ENCODE results near the gene DNAH6.

- TF ChIP-seq, protein P1, sequence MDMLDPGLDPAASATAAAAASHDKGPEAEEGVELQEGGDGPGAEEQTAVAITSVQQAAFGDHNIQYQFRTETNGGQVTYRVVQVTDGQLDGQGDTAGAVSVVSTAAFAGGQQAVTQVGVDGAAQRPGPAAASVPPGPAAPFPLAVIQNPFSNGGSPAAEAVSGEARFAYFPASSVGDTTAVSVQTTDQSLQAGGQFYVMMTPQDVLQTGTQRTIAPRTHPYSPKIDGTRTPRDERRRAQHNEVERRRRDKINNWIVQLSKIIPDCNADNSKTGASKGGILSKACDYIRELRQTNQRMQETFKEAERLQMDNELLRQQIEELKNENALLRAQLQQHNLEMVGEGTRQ (IDR thresholded peaks at IDR 0.05; ENCODE audit: borderline replicate concordance, low read depth, low read length), result no peak
- TF ChIP-seq, protein P2, sequence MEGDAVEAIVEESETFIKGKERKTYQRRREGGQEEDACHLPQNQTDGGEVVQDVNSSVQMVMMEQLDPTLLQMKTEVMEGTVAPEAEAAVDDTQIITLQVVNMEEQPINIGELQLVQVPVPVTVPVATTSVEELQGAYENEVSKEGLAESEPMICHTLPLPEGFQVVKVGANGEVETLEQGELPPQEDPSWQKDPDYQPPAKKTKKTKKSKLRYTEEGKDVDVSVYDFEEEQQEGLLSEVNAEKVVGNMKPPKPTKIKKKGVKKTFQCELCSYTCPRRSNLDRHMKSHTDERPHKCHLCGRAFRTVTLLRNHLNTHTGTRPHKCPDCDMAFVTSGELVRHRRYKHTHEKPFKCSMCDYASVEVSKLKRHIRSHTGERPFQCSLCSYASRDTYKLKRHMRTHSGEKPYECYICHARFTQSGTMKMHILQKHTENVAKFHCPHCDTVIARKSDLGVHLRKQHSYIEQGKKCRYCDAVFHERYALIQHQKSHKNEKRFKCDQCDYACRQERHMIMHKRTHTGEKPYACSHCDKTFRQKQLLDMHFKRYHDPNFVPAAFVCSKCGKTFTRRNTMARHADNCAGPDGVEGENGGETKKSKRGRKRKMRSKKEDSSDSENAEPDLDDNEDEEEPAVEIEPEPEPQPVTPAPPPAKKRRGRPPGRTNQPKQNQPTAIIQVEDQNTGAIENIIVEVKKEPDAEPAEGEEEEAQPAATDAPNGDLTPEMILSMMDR (IDR thresholded peaks at IDR 0.05 in 2 of 3, conservative IDR thresholded peaks at IDR 0.05 in 1 of 3; ENCODE audit: control insufficient read depth in 2 of 3, extremely low read depth in 1 of 3, insufficient read depth in 1 of 3, low read depth in 3 of 3, low read length in 3 of 3), result no peak
- TF ChIP-seq MAX (IDR thresholded peaks at IDR 0.05; ENCODE audit: low read depth, low read length) (no peak), NFIC (IDR thresholded peaks at IDR 0.05; ENCODE audit: low read depth, low read length) (no peak), FOS (IDR thresholded peaks at IDR 0.05; ENCODE audit: borderline replicate concordance, extremely low read depth, insufficient read length) (no peak), NR2C1 (IDR thresholded peaks at IDR 0.05) (no peak), MTA2 (IDR thresholded peaks at IDR 0.05; ENCODE audit: low read depth) (no peak), RAD21 (IDR thresholded peaks at IDR 0.05; ENCODE audit: insufficient read depth, low read depth, low read length) (no peak), SIN3A (IDR thresholded peaks at IDR 0.05; ENCODE audit: low read depth, low read length) (no peak), POLR2A (IDR thresholded peaks at IDR 0.05; ENCODE audit: low read depth, low read length) (no peak), POLR2AphosphoS5 (IDR thresholded peaks at IDR 0.05; ENCODE audit: low read length) (no peak)
- TF ChIP-seq, protein P3, sequence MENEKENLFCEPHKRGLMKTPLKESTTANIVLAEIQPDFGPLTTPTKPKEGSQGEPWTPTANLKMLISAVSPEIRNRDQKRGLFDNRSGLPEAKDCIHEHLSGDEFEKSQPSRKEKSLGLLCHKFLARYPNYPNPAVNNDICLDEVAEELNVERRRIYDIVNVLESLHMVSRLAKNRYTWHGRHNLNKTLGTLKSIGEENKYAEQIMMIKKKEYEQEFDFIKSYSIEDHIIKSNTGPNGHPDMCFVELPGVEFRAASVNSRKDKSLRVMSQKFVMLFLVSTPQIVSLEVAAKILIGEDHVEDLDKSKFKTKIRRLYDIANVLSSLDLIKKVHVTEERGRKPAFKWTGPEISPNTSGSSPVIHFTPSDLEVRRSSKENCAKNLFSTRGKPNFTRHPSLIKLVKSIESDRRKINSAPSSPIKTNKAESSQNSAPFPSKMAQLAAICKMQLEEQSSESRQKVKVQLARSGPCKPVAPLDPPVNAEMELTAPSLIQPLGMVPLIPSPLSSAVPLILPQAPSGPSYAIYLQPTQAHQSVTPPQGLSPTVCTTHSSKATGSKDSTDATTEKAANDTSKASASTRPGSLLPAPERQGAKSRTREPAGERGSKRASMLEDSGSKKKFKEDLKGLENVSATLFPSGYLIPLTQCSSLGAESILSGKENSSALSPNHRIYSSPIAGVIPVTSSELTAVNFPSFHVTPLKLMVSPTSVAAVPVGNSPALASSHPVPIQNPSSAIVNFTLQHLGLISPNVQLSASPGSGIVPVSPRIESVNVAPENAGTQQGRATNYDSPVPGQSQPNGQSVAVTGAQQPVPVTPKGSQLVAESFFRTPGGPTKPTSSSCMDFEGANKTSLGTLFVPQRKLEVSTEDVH (IDR thresholded peaks at IDR 0.05; ENCODE audit: low read depth, partially characterized antibody), result no peak
- TF ChIP-seq, protein P4, sequence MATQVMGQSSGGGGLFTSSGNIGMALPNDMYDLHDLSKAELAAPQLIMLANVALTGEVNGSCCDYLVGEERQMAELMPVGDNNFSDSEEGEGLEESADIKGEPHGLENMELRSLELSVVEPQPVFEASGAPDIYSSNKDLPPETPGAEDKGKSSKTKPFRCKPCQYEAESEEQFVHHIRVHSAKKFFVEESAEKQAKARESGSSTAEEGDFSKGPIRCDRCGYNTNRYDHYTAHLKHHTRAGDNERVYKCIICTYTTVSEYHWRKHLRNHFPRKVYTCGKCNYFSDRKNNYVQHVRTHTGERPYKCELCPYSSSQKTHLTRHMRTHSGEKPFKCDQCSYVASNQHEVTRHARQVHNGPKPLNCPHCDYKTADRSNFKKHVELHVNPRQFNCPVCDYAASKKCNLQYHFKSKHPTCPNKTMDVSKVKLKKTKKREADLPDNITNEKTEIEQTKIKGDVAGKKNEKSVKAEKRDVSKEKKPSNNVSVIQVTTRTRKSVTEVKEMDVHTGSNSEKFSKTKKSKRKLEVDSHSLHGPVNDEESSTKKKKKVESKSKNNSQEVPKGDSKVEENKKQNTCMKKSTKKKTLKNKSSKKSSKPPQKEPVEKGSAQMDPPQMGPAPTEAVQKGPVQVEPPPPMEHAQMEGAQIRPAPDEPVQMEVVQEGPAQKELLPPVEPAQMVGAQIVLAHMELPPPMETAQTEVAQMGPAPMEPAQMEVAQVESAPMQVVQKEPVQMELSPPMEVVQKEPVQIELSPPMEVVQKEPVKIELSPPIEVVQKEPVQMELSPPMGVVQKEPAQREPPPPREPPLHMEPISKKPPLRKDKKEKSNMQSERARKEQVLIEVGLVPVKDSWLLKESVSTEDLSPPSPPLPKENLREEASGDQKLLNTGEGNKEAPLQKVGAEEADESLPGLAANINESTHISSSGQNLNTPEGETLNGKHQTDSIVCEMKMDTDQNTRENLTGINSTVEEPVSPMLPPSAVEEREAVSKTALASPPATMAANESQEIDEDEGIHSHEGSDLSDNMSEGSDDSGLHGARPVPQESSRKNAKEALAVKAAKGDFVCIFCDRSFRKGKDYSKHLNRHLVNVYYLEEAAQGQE (IDR thresholded peaks at IDR 0.05; ENCODE audit: low read depth, low read length), result no peak
These were observed 259.7 kb downstream of the DNAH6 start for GRCh38 chr2:84776011-84776410.

Data from GM12878 (cell line).